K562 (cell line): Measurements from ENCODE around the gene RNF40. TPM values are rescaled to one million over a fixed set of nuclear protein-coding genes. Genes with fewer than 3 reads are reported as not detected.

ENCODE experiments used
- ATAC-seq: fragments of 200-7000 bp; cut with Tn5 transposase; 3 replicates; pipeline ENCODE4 v1.9.1; 2020; ENCODE audit warnings: moderate library complexity
- BruUV-seq: library from RNA; stranded (reverse); fragments of 400-500 nt; replicated peaks from 2 replicates; lab custom pipeline; 2021; lab: Mats Ljungman, UMichigan
- CTCF ChIA-PET: fragments of 300-600 bp; formaldehyde crosslinking; extraction: SDS; loops from one replicate; lab custom pipeline; 2021; ENCODE audit warnings: low intra/inter-chr PET ratio; lab: Yijun Ruan, JAX
- POLR2A ChIA-PET: fragments of 300-600, 350-650 bp; sonication (Branson Sonifier 250); formaldehyde crosslinking; extraction: SDS; loops from one replicate; lab custom pipeline; 2021; ENCODE audit warnings: antibody characterized with exemption, inconsistent platforms; lab: Yijun Ruan, JAX
- DNase-seq, 4 experiments: peaks; one replicate each; pipeline versions ENCODE4 v3.0.0 to v3.0.0-alpha.2; 2011 to 2018; ENCODE audit warnings: low spot score in 3 of 4, mixed read lengths in 3 of 4; ENCODE audit errors: extremely low read depth in 1 of 4
- FAIRE-seq: peaks from 2 replicates; lab custom pipeline; 2011; peaks lifted over from hg19 to GRCh38; lab: Jason Lieb, UNC
- H2AFZ ChIP-seq: 2 replicates; pipeline ENCODE4 v1.6.0; 2011; ENCODE audit warnings: low read depth, low read length, control low read depth, inconsistent platforms
- H3K27ac ChIP-seq: fragments of 200-600 bp; 3 replicates; pipeline ENCODE4 v1.8.0; 2011; ENCODE audit warnings: low read depth, mild to moderate bottlenecking, control low read depth, inconsistent platforms, low read length, moderate library complexity, mixed read lengths; ENCODE audit errors: extremely low read depth
- H3K27me3 ChIP-seq, 2 experiments: fragments of 300-600 bp in 1 of 2; 2 replicates in 1 of 2; 3 replicates in 1 of 2; pipeline versions ENCODE4 v1.6.0 to v1.8.0; 2011; ENCODE audit warnings: inconsistent platforms in 2 of 2, low read length in 2 of 2, mild to moderate bottlenecking in 1 of 2, mixed read lengths in 1 of 2, moderate library complexity in 1 of 2; ENCODE audit not compliant: control insufficient read depth in 2 of 2, insufficient read depth in 2 of 2
- H3K36me3 ChIP-seq: fragments of 300-600 bp; 3 replicates; pipeline ENCODE4 v1.8.0; 2011; ENCODE audit warnings: mild to moderate bottlenecking, low read length, inconsistent platforms; ENCODE audit not compliant: control insufficient read depth, insufficient read depth
- H3K4me1 ChIP-seq, 2 experiments: fragments of 200-600 bp in 1 of 2; replicated peaks in 1 of 2; 2 replicates in 1 of 2; 3 replicates in 1 of 2; pipeline versions ENCODE4 v1.5.1 to v1.8.0; 2011; ENCODE audit warnings: inconsistent platforms in 2 of 2, low read length in 2 of 2, mild to moderate bottlenecking in 1 of 2, mixed read lengths in 1 of 2, moderate library complexity in 1 of 2; ENCODE audit not compliant: control insufficient read depth in 2 of 2, insufficient read depth in 2 of 2
- H3K4me2 ChIP-seq: 2 replicates; pipeline ENCODE4 v1.6.1; 2011; ENCODE audit warnings: low read length, control low read depth, inconsistent platforms, mixed read lengths; ENCODE audit not compliant: insufficient read depth
- H3K4me3 ChIP-seq: fragments of 200-600 bp; sonication (generic), shearing (Covaris generic); 2 replicates; pipeline ENCODE4 v1.5.1; 2016; ENCODE audit warnings: control low read depth, inconsistent platforms
- H3K79me2 ChIP-seq: fragments of 200-600 bp; 3 replicates; pipeline ENCODE4 v1.8.0; 2011; ENCODE audit warnings: low read length, inconsistent platforms; ENCODE audit not compliant: control insufficient read depth, insufficient read depth
- H3K9ac ChIP-seq, 2 experiments: 2 replicates each; pipeline versions ENCODE4 v1.6.0 to v1.6.1; 2011; ENCODE audit warnings: low read depth in 2 of 2, low read length in 2 of 2, control low read depth in 1 of 2, inconsistent platforms in 1 of 2, mild to moderate bottlenecking in 1 of 2, mixed read lengths in 1 of 2; ENCODE audit not compliant: insufficient read depth in 1 of 2
- H3K9me1 ChIP-seq: one replicate; pipeline ENCODE4 v1.6.0; 2011; ENCODE audit warnings: inconsistent platforms, mild to moderate bottlenecking, low read length, moderate library complexity; ENCODE audit not compliant: control insufficient read depth, insufficient read depth
- H3K9me3 ChIP-seq: replicated peaks from 2 replicates; pipeline ENCODE4 v1.5.1; 2011; ENCODE audit warnings: low read depth, low read length, inconsistent platforms; ENCODE audit not compliant: control insufficient read depth, insufficient read depth
- H4K20me1 ChIP-seq: replicated peaks from 2 replicates; pipeline ENCODE4 v1.6.1; 2011; ENCODE audit warnings: low read length, inconsistent platforms, mixed read lengths; ENCODE audit not compliant: control insufficient read depth, insufficient read depth
- ARID4B ChIP-seq: sonication (generic); formaldehyde crosslinking; IDR thresholded peaks from 2 replicates; pipeline ENCODE4 v1.8.0; 2022; ENCODE audit warnings: mild to moderate bottlenecking, missing genetic modification reagents
- ATF3 ChIP-seq, 2 experiments: fragments of 450-650 bp in 1 of 2; sonication (generic) in 1 of 2; formaldehyde crosslinking in 1 of 2; IDR thresholded peaks in 1 of 2; conservative IDR thresholded peaks in 1 of 2; 2 replicates each; pipeline versions ENCODE4 v1.6.1 to v1.8.1; 2016 to 2023; ENCODE audit warnings: mild to moderate bottlenecking in 2 of 2, moderate library complexity in 2 of 2, inconsistent platforms in 1 of 2, missing genetic modification reagents in 1 of 2
- BCL6 ChIP-seq: fragments of 250-450 bp; sonication (Bioruptor Pico); IDR thresholded peaks from 2 replicates; pipeline ENCODE4 v1.4.0; 2020
- CBFA2T3 ChIP-seq: fragments of 450-650 bp; IDR thresholded peaks from 2 replicates; pipeline ENCODE4 v1.6.1; 2017
- E2F3 ChIP-seq: fragments of 250-450 bp; sonication (Bioruptor Pico); IDR thresholded peaks from 2 replicates; pipeline ENCODE4 v1.4.0; 2020; ENCODE audit warnings: mild to moderate bottlenecking
- GABPB1 ChIP-seq: sonication (generic); formaldehyde crosslinking; IDR thresholded peaks from 2 replicates; pipeline ENCODE4 v1.8.0; 2022; ENCODE audit warnings: mild to moderate bottlenecking, missing genetic modification reagents
- JUND ChIP-seq, 2 experiments: IDR thresholded peaks; 2 replicates in 1 of 2; 3 replicates in 1 of 2; pipeline ENCODE4 v1.6.1; 2011; ENCODE audit warnings: borderline replicate concordance in 2 of 2, low read depth in 2 of 2, low read length in 2 of 2, improper control_type of control experiment in 1 of 2, missing biosample characterization in 1 of 2, missing genetic modification characterization in 1 of 2, missing genetic modification reagents in 1 of 2
- NCOR1 ChIP-seq: fragments of 450-650 bp; IDR thresholded peaks from 2 replicates; pipeline ENCODE4 v1.6.1; 2016; ENCODE audit warnings: mild to moderate bottlenecking, moderate library complexity
- RFX1 ChIP-seq: fragments of 450-650 bp; IDR thresholded peaks from 2 replicates; pipeline ENCODE4 v1.6.1; 2016; ENCODE audit warnings: mild to moderate bottlenecking, moderate library complexity
- THRA ChIP-seq: fragments of 450-650 bp; IDR thresholded peaks from 2 replicates; pipeline ENCODE4 v1.6.1; 2017; ENCODE audit warnings: mild to moderate bottlenecking, moderate library complexity
- ZNF263 ChIP-seq: sonication (generic); formaldehyde crosslinking; IDR thresholded peaks from 2 replicates; pipeline ENCODE4 v1.8.0; 2022; ENCODE audit warnings: mild to moderate bottlenecking, missing genetic modification reagents, borderline replicate concordance
- WGBS: fragments of 100-300 bp; shearing (Covaris generic); methylation state at CpG from one replicate; pipeline ENCODE4 v1.1.6; 2016; ENCODE audit warnings: low coverage, mixed read lengths; ENCODE audit not compliant: insufficient coverage; ENCODE audit errors: missing lambda C conversion rate; 5-methylcytosine and 5-hydroxymethylcytosine counted together
- in situ Hi-C: fragments of 300-500 bp; cut with MboI; formaldehyde crosslinking; loops from 4 replicates; pipeline ENCODE4 v1.15.0; 2018; ENCODE audit warnings: inconsistent platforms, mixed read lengths
- intact Hi-C: fragments of 100-400 bp; cut with micrococcal nuclease; formaldehyde crosslinking; loops from 2 replicates; pipeline ENCODE4 v1.14.2; 2022
- polyA plus RNA-seq, 8 experiments: library from polyadenylated mRNA; depleted of rRNA in 4 of 8; stranded (reverse) in 5 of 8; unstranded in 3 of 8; fragments of >200 nt; fragmentation: Nextera tagmentation in 2 of 8; fragmentation: Illumina TruSeq in 1 of 8; extraction: Ambion mirVana in 2 of 8; extraction: Trizol in 1 of 8; gene quantifications; 2 replicates each; pipeline versions ENCODE4 v1.2.1 to v1.2.3, GENCODE V29; 2011 to 2014; ENCODE audit warnings: inconsistent platforms in 1 of 8, missing spikeins in 1 of 8
- total RNA-seq, 7 experiments: library from RNA; depleted of rRNA in 6 of 7; stranded (reverse); fragments of >200 nt in 6 of 7; fragmentation: Illumina TruSeq in 2 of 7; extraction: Trizol in 2 of 7; gene quantifications; 2 replicates each; pipeline versions ENCODE4 v1.2.1 to v1.2.3, GENCODE V29; 2011 to 2021; ENCODE audit warnings: low replicate concordance in 1 of 7
- TF ChIP-seq, protein P1 (sequence below): fragments of 250-450 bp; sonication (Bioruptor Pico); IDR thresholded peaks from 2 replicates; pipeline ENCODE4 v1.4.0; 2020; ENCODE audit warnings: mild to moderate bottlenecking, moderate library complexity

Gene RNF40
- total and polyA plus RNA-seq, 9 of the 15 experiments (the other 6 are each of a cell fraction or from before 2014, with no cell fraction given) = 6.2 to 129 (median 81.5) TPM

GRCh38 chr16:30715750-30716445 lies 46.2 kb upstream of the RNF40 start:
- Histone ChIP-seq H3K9me1 (no peaks in the 10 kb centered on the region), H3K4me2 (no peak overlapping the region), H3K9me3 (no peaks in the 10 kb centered on the region), H3K79me2 (peaks cover 21% of the 10 kb centered on the region), H3K27ac (no peak overlapping the region; the same call in 2 of the 3 replicates), H3K27me3 (no peaks in the 10 kb centered on the region), H3K9ac (no peak overlapping the region), H3K36me3 (peaks cover 91% of the 10 kb centered on the region), H3K4me1 (no peaks in the 10 kb centered on the region), H3K4me3 (no peak overlapping the region), H4K20me1 (0 out of 2 replicates have a peak, but pooled peaks cover 6% of the 10 kb centered on the region), H2AFZ (no peak overlapping the region)
- WGBS = 82% methylated on average over 16 of the region's 17 CpGs
- in situ Hi-C loops = no loop called here
- FAIRE-seq (peak; percentile 81), DNase-seq (peak in 1 of 4 experiments; percentile 24), ATAC-seq (no peak; the same call in none of the 3 replicates)
- ChIA-PET CTCF (no interaction called here), POLR2A (interaction anchor here (0.6 to 2.3 kb wide), 3 partner anchors 9 to 11 kb away, joined by 3 to 6 read pairs (median 6); no protein-coding TSS in a partner anchor)
- intact Hi-C loops = loop anchor here (10.0 kb wide), 1 partner anchor 59 kb away; no protein-coding TSS in a partner anchor
- BruUV-seq = no TSS peak
- no peak for TF ChIP-seq THRA
- peak; percentile 15; the same call in 1 of the 2 replicates for TF ChIP-seq JUND (IDR thresholded peaks at IDR 0.05; ENCODE audit: borderline replicate concordance, low read depth, low read length)
- peak; percentile 27; the same call in 1 of the 3 replicates for TF ChIP-seq JUND (tag; IDR thresholded peaks at IDR 0.05; ENCODE audit: borderline replicate concordance, low read depth, low read length)
- peak; percentile 34 for TF ChIP-seq ATF3 (IDR thresholded peaks at IDR 0.05)
- TF ChIP-seq ATF3 (CRISPR knock-in tag; conservative IDR thresholded peaks at IDR 0.05) = no peak
- TF ChIP-seq, protein P1, sequence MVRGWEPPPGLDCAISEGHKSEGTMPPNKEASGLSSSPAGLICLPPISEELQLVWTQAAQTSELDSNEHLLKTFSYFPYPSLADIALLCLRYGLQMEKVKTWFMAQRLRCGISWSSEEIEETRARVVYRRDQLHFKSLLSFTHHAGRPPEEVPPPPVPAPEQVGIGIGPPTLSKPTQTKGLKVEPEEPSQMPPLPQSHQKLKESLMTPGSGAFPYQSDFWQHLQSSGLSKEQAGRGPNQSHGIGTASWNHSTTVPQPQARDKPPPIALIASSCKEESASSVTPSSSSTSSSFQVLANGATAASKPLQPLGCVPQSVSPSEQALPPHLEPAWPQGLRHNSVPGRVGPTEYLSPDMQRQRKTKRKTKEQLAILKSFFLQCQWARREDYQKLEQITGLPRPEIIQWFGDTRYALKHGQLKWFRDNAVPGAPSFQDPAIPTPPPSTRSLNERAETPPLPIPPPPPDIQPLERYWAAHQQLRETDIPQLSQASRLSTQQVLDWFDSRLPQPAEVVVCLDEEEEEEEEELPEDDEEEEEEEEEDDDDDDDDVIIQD (CRISPR knock-in tag) = no peak
- TF ChIP-seq CBFA2T3 = peak; percentile 27; the same call in 1 of the 2 replicates
- TF ChIP-seq BCL6 (CRISPR knock-in tag) = no peak
- TF ChIP-seq GABPB1 (CRISPR knock-in tag) = no peak
- no peak for TF ChIP-seq ZNF263 (CRISPR knock-in tag)
- TF ChIP-seq ARID4B (CRISPR knock-in tag) = no peak
- TF ChIP-seq RFX1 = no peak
- TF ChIP-seq E2F3 = no peak
- no peak for TF ChIP-seq NCOR1
